Measurements from ENCODE around the gene KCNMA1. TPM values are rescaled to one million over a fixed set of nuclear protein-coding genes. Genes with fewer than 3 reads are reported as not detected.

KCNMA1 gene
- polyA plus RNA-seq, 1 of the 3 experiments (the other 2 are of a cell fraction): 107 TPM

- Histone ChIP-seq H3K27me3 (ENCODE audit: insufficient read depth) (no peaks in the 10 kb centered on the region), H3K9ac (no peak overlapping the region), H3K4me1 (ENCODE audit: control insufficient read depth in 1 of 2, insufficient read depth in 2 of 2, low read depth in 1 of 2, low read length in 1 of 2) (peaks cover 5% of the 10 kb centered on the region in 2 experiments; a peak in 3 of 4 replicates), H3K9me3 (no peaks in the 10 kb centered on the region), H3K36me3 (replicated peaks in 1 of 2; ENCODE audit: control insufficient read depth in 1 of 2, insufficient read depth in 2 of 2, low read length in 1 of 2) (peaks cover 3 to 4% of the 10 kb centered on the region in 2 experiments), H3K27ac (ENCODE audit: low read depth in 2 of 2, low read length in 1 of 2) (no peak overlapping the region; a peak in 1 of 4 replicates), H4K20me1 (ENCODE audit: insufficient read depth) (no peaks in the 10 kb centered on the region), H3K4me2 (no peak overlapping the region), H3K79me2 (ENCODE audit: insufficient read depth) (no peaks in the 10 kb centered on the region), H3K4me3 (ENCODE audit: low read depth in 2 of 2, low read length in 1 of 2) (no peak overlapping the region), H2AFZ (ENCODE audit: low read depth) (no peak overlapping the region), H3F3A (replicated peaks; ENCODE audit: insufficient read depth) (no peaks in the 10 kb centered on the region), H3K9me2 (no peaks in the 10 kb centered on the region)
- WGBS (ENCODE audit: low lambda C conversion rate): 87% methylated on average over 5 of the region's 5 CpGs
- ChIA-PET POLR2A (no interaction called here), CTCF (no interaction called here)
- TF ChIP-seq, protein P1, sequence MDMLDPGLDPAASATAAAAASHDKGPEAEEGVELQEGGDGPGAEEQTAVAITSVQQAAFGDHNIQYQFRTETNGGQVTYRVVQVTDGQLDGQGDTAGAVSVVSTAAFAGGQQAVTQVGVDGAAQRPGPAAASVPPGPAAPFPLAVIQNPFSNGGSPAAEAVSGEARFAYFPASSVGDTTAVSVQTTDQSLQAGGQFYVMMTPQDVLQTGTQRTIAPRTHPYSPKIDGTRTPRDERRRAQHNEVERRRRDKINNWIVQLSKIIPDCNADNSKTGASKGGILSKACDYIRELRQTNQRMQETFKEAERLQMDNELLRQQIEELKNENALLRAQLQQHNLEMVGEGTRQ (IDR thresholded peaks at IDR 0.05; ENCODE audit: borderline replicate concordance, low read depth, low read length): no peak
- no peak for TF ChIP-seq RCOR1 (IDR thresholded peaks at IDR 0.05; ENCODE audit: low read length)
- TF ChIP-seq NFIC (IDR thresholded peaks at IDR 0.05; ENCODE audit: borderline replicate concordance): no peak
- TF ChIP-seq RXRA (IDR thresholded peaks at IDR 0.05; ENCODE audit: borderline replicate concordance, low read depth): no peak
- no peak for TF ChIP-seq TCF12 (IDR thresholded peaks at IDR 0.05)
- TF ChIP-seq, protein P2, sequence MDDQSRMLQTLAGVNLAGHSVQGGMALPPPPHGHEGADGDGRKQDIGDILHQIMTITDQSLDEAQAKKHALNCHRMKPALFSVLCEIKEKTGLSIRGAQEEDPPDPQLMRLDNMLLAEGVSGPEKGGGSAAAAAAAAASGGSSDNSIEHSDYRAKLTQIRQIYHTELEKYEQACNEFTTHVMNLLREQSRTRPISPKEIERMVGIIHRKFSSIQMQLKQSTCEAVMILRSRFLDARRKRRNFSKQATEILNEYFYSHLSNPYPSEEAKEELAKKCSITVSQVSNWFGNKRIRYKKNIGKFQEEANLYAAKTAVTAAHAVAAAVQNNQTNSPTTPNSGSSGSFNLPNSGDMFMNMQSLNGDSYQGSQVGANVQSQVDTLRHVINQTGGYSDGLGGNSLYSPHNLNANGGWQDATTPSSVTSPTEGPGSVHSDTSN (IDR thresholded peaks at IDR 0.05): no peak
- TF ChIP-seq FOXM1 (IDR thresholded peaks at IDR 0.05; ENCODE audit: low read depth): no peak
- TF ChIP-seq, protein P3, sequence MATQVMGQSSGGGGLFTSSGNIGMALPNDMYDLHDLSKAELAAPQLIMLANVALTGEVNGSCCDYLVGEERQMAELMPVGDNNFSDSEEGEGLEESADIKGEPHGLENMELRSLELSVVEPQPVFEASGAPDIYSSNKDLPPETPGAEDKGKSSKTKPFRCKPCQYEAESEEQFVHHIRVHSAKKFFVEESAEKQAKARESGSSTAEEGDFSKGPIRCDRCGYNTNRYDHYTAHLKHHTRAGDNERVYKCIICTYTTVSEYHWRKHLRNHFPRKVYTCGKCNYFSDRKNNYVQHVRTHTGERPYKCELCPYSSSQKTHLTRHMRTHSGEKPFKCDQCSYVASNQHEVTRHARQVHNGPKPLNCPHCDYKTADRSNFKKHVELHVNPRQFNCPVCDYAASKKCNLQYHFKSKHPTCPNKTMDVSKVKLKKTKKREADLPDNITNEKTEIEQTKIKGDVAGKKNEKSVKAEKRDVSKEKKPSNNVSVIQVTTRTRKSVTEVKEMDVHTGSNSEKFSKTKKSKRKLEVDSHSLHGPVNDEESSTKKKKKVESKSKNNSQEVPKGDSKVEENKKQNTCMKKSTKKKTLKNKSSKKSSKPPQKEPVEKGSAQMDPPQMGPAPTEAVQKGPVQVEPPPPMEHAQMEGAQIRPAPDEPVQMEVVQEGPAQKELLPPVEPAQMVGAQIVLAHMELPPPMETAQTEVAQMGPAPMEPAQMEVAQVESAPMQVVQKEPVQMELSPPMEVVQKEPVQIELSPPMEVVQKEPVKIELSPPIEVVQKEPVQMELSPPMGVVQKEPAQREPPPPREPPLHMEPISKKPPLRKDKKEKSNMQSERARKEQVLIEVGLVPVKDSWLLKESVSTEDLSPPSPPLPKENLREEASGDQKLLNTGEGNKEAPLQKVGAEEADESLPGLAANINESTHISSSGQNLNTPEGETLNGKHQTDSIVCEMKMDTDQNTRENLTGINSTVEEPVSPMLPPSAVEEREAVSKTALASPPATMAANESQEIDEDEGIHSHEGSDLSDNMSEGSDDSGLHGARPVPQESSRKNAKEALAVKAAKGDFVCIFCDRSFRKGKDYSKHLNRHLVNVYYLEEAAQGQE (IDR thresholded peaks at IDR 0.05; ENCODE audit: low read depth, low read length): no peak
- no peak for TF ChIP-seq EZH2phosphoT487 (IDR thresholded peaks at IDR 0.05; ENCODE audit: borderline replicate concordance, low read depth)
- TF ChIP-seq JUND (IDR thresholded peaks at IDR 0.05): no peak
- TF ChIP-seq MXI1 (IDR thresholded peaks at IDR 0.05; ENCODE audit: low read depth, low read length): no peak
- no peak for TF ChIP-seq MEF2A (IDR thresholded peaks at IDR 0.05; ENCODE audit: borderline replicate concordance, low read depth)
- TF ChIP-seq, protein P4, sequence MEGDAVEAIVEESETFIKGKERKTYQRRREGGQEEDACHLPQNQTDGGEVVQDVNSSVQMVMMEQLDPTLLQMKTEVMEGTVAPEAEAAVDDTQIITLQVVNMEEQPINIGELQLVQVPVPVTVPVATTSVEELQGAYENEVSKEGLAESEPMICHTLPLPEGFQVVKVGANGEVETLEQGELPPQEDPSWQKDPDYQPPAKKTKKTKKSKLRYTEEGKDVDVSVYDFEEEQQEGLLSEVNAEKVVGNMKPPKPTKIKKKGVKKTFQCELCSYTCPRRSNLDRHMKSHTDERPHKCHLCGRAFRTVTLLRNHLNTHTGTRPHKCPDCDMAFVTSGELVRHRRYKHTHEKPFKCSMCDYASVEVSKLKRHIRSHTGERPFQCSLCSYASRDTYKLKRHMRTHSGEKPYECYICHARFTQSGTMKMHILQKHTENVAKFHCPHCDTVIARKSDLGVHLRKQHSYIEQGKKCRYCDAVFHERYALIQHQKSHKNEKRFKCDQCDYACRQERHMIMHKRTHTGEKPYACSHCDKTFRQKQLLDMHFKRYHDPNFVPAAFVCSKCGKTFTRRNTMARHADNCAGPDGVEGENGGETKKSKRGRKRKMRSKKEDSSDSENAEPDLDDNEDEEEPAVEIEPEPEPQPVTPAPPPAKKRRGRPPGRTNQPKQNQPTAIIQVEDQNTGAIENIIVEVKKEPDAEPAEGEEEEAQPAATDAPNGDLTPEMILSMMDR (IDR thresholded peaks at IDR 0.05): no peak
- TF ChIP-seq SMC3 (IDR thresholded peaks at IDR 0.05; ENCODE audit: low read depth, low read length): no peak
- no peak for TF ChIP-seq GATA2 (CRISPR knock-in tag; IDR thresholded peaks at IDR 0.05)
- DNase-seq: no peak
Observed at GRCh38 chr10:77146712-77147336, 490.8 kb downstream of the KCNMA1 start.

All from SK-N-SH (cell line).